ENCODE measurements around the gene RAMP3.

The RAMP3 gene

GRCh38 chr7:45181286-45181960 lies 23.8 kb downstream of the RAMP3 start:
- no peak for DNase-seq

- DNase-seq, result no peak
These were observed 24.6 kb downstream of the RAMP3 start for GRCh38 chr7:45181991-45182855.

- no peak for DNase-seq
These were observed 25.5 kb downstream of the RAMP3 start for GRCh38 chr7:45182856-45183710.

- DNase-seq, result no peak
These were observed 26.2 kb downstream of the RAMP3 start for GRCh38 chr7:45183711-45184210.

GRCh38 chr7:45184326-45185027 lies 26.9 kb downstream of the RAMP3 start:
- no peak for DNase-seq

- DNase-seq, result no peak
These were observed 27.7 kb downstream of the RAMP3 start for GRCh38 chr7:45185028-45185863.

- no peak for DNase-seq
These were observed 28.3 kb downstream of the RAMP3 start for GRCh38 chr7:45185864-45186250.

GRCh38 chr7:45186261-45186813 lies 28.7 kb downstream of the RAMP3 start:
- DNase-seq, result no peak

GRCh38 chr7:45187089-45187945 lies 29.7 kb downstream of the RAMP3 start:
- no peak for DNase-seq

- no peak for DNase-seq
These were observed 30.4 kb downstream of the RAMP3 start for GRCh38 chr7:45187946-45188411.

- no peak for DNase-seq
These were observed 31.1 kb downstream of the RAMP3 start for GRCh38 chr7:45188736-45189135.

- DNase-seq, result no peak
These were observed 31.8 kb downstream of the RAMP3 start for GRCh38 chr7:45189151-45189970.

GRCh38 chr7:45190406-45191165 lies 33.0 kb downstream of the RAMP3 start:
- DNase-seq, result no peak

- DNase-seq, result no peak
These were observed 33.8 kb downstream of the RAMP3 start for GRCh38 chr7:45191396-45191795.

- no peak for DNase-seq
These were observed 35.0 kb downstream of the RAMP3 start for GRCh38 chr7:45192621-45193041.

- DNase-seq, result no peak
These were observed 36.2 kb downstream of the RAMP3 start for GRCh38 chr7:45193828-45194227.

- DNase-seq, result peak; percentile 21
These were observed 38.8 kb downstream of the RAMP3 start for GRCh38 chr7:45196374-45196773.

GRCh38 chr7:45197461-45197860 lies 39.9 kb downstream of the RAMP3 start:
- DNase-seq, result no peak
